Adrenal gland (tissue), 5 donors: Measurements from ENCODE around the gene MAST4.

Experiments used
- POLR2A ChIP-seq, 2 donors: fragments of 450-650 bp; IDR thresholded peaks; one replicate each; pipeline ENCODE4 v1.6.1; 2017; ENCODE audit warnings: antibody characterized with exemption in 2 of 2, mild to moderate bottlenecking in 2 of 2, moderate library complexity in 1 of 2
- TF ChIP-seq, protein P1 (sequence below), 6 experiments: fragments of 450-650 bp in 4 of 6; fragments of 200-600 bp in 2 of 6; sonication (generic) in 1 of 6; IDR thresholded peaks; 1 replicate in 5 of 6; 2 replicates in 1 of 6; pipeline versions ENCODE4 v1.5.1 to v1.8.0; 2016 to 2021; ENCODE audit warnings: antibody characterized with exemption in 6 of 6, mild to moderate bottlenecking in 2 of 6, moderate library complexity in 1 of 6
- donor health status: DM: no; HTN: no; CAD: no.

DNA sequence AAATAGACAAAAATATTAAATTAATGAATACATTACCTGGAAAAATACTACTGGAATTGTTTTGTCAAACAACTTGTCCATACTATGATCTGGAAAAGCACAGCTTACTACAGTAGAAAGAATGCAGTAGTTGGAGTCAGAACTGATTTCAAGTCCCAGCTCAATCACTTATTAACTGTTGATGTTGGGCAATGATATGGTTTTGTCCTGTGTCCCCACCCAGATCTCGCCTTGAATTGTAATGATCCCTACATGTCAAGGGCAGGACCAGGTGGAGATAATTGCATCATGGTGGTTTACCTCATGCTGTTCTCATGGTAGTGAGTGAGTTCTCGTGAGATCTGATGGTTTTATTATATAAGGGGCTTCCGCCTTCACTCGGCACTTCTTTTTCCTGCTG is 352.9 kb downstream of the MAST4 start:
- TF ChIP-seq, protein P1, sequence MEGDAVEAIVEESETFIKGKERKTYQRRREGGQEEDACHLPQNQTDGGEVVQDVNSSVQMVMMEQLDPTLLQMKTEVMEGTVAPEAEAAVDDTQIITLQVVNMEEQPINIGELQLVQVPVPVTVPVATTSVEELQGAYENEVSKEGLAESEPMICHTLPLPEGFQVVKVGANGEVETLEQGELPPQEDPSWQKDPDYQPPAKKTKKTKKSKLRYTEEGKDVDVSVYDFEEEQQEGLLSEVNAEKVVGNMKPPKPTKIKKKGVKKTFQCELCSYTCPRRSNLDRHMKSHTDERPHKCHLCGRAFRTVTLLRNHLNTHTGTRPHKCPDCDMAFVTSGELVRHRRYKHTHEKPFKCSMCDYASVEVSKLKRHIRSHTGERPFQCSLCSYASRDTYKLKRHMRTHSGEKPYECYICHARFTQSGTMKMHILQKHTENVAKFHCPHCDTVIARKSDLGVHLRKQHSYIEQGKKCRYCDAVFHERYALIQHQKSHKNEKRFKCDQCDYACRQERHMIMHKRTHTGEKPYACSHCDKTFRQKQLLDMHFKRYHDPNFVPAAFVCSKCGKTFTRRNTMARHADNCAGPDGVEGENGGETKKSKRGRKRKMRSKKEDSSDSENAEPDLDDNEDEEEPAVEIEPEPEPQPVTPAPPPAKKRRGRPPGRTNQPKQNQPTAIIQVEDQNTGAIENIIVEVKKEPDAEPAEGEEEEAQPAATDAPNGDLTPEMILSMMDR (IDR thresholded peaks at IDR 0.05): no peak
- TF ChIP-seq POLR2A (IDR thresholded peaks at IDR 0.05): no peak
